ENCODE measurements around the gene SLC6A15.

The SLC6A15 gene

GRCh38 chr12:84912198-84913128 is at the start of gene SLC6A15:
TSS of gene SLC6A15 (minus strand) at chr12:84912799. CDS start at chr12:84892120, 20,679 bp downstream.
- DNase-seq (ENCODE audit: low read depth, low spot score) = peak; percentile 62

GRCh38 chr12:84960918-84961317 is 48.3 kb upstream of the SLC6A15 start:
- no peak for DNase-seq (ENCODE audit: low read depth, low spot score)

- no peak for DNase-seq (ENCODE audit: low read depth, low spot score)
These were observed 42.7 kb upstream of the SLC6A15 start for GRCh38 chr12:84955298-84955697.

GRCh38 chr12:84954415-84954814 is 41.8 kb upstream of the SLC6A15 start:
- no peak for DNase-seq (ENCODE audit: low read depth, low spot score)

GRCh38 chr12:84950971-84951546 is 38.5 kb upstream of the SLC6A15 start:
- no peak for DNase-seq (ENCODE audit: low read depth, low spot score)

- no peak for DNase-seq (ENCODE audit: low read depth, low spot score)
These were observed 34.2 kb upstream of the SLC6A15 start for GRCh38 chr12:84946753-84947152.

- no peak for DNase-seq (ENCODE audit: low read depth, low spot score)
These were observed 24.8 kb upstream of the SLC6A15 start for GRCh38 chr12:84937415-84937814.

- no peak for DNase-seq (ENCODE audit: low read depth, low spot score)
These were observed 16.9 kb upstream of the SLC6A15 start for GRCh38 chr12:84929501-84929900.

- no peak for DNase-seq (ENCODE audit: low read depth, low spot score)
These were observed 12.4 kb upstream of the SLC6A15 start for GRCh38 chr12:84924981-84925380.

GRCh38 chr12:84922693-84923092 is 10.1 kb upstream of the SLC6A15 start:
- DNase-seq (ENCODE audit: low read depth, low spot score) = no peak

GRCh38 chr12:84920331-84920730 is 7.7 kb upstream of the SLC6A15 start:
- no peak for DNase-seq (ENCODE audit: low read depth, low spot score)

GRCh38 chr12:84919271-84919670 is 6.7 kb upstream of the SLC6A15 start:
- no peak for DNase-seq (ENCODE audit: low read depth, low spot score)

- DNase-seq (ENCODE audit: low read depth, low spot score) = no peak
These were observed 523 bp upstream of the SLC6A15 start for GRCh38 chr12:84913129-84913515.

GRCh38 chr12:84911271-84912197 is 1.1 kb downstream of the SLC6A15 start:
- peak; percentile 63 for DNase-seq (ENCODE audit: low read depth, low spot score)

GRCh38 chr12:84910549-84911241 is 1.9 kb downstream of the SLC6A15 start:
- DNase-seq (ENCODE audit: low read depth, low spot score) = no peak

- DNase-seq (ENCODE audit: low read depth, low spot score) = no peak
These were observed 8.5 kb downstream of the SLC6A15 start for GRCh38 chr12:84904051-84904450.

GRCh38 chr12:84891106-84891838 is 21.3 kb downstream of the SLC6A15 start:
- no peak for DNase-seq (ENCODE audit: low read depth, low spot score)

GRCh38 chr12:84889818-84890217 is 22.8 kb downstream of the SLC6A15 start:
- no peak for DNase-seq (ENCODE audit: low read depth, low spot score)

GRCh38 chr12:84888861-84889260 is 23.7 kb downstream of the SLC6A15 start:
- no peak for DNase-seq (ENCODE audit: low read depth, low spot score)

- no peak for DNase-seq (ENCODE audit: low read depth, low spot score)
These were observed 35.3 kb downstream of the SLC6A15 start for GRCh38 chr12:84877340-84877739.

GRCh38 chr12:84875241-84875640 is 37.4 kb downstream of the SLC6A15 start:
- no peak for DNase-seq (ENCODE audit: low read depth, low spot score)

All from smooth muscle cell of the brain vasculature (primary cell).